GM19023 (cell line): ENCODE results near the gene SYCE3.

ENCODE experiments used
- ATAC-seq: cut with Tn5 transposase; IDR thresholded peaks from one replicate; pipeline ENCODE4 v1.9.1; 2021; ENCODE audit warnings: mild to moderate bottlenecking, moderate library complexity; ENCODE audit not compliant: unreplicated experiment

The SYCE3 gene

GRCh38 chr22:50504369-50505211 is 58.1 kb downstream of the SYCE3 start:
- ATAC-seq: no peak

- ATAC-seq: no peak
These were observed 59.1 kb downstream of the SYCE3 start for GRCh38 chr22:50503475-50504145.

GRCh38 chr22:50502628-50503474 is 59.9 kb downstream of the SYCE3 start:
- ATAC-seq: no peak

- no peak for ATAC-seq
These were observed 60.6 kb downstream of the SYCE3 start for GRCh38 chr22:50502096-50502495.
